ENCODE data around the gene WLS.

WLS gene

DNA sequence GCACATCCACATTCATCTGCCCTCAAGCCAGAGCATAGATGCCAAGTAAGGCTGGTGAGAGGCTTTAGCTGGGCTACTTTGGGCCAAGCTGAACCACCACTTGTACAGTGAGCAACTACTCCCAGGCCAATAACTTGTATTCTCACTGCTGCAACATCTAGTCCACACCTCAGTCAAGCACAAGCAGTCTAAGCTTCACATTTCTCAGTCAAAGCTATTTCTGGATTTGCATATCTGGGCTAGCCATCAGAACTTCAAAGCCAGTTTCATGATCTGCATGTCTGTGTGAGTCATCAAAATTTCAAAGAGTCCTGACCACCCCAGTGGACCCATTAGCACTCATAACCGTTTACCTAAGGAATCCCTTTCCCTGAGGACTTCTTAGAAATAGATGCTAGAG is 104.2 kb downstream of the WLS start:
- DNase-seq = peak; percentile 31

DNA sequence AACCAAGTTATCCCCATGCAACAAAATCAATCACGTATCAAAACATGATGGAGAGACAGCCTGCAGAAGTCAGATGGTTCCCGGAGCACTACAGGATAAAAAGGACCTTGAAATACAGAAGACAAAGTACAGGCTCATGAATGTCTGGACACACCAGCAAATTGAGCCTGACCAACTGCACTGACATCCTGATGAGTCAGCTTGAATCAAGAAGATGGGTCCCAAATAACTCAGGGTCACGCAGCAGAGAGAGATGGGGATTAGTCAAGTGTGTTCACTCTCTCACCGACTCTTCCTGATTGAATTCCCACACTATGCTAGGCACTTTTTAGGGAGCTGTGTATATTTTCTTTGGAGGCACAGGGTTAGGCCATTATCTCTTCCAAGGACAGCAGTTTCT is 110.8 kb downstream of the WLS start:
- peak; percentile 83 for DNase-seq

DNA sequence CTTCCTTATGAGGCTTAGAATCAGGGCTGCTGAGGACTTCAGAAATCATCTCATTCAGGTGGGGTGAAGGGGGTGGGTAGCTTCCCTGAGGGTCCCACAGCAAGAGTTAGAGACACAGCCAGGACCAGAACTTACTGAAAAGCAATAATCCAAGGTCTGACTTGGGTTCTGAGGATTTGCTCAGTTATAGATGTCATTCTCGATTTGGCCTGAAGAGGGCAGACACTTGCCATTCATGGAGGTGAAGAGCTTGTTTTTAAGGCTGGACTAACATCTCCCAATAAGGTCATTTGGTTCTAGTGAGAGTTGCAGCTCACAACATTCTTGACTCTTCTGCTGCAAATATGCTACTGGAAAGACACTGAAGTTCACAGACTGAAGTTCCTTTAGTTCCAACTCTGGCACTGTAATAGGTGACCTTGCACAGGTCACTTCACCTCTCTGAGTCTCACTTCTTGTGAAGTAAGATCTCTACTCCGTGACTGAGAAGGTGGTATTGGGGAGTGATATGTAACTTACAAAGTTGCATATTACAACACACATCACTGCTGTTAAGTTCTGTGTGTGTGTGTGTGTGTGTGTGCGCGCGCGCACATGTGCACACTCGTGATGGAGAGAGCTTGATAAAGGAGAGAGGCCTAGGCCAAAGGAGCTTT is 112.1 kb downstream of the WLS start:
- DNase-seq = peak; percentile 80

DNA sequence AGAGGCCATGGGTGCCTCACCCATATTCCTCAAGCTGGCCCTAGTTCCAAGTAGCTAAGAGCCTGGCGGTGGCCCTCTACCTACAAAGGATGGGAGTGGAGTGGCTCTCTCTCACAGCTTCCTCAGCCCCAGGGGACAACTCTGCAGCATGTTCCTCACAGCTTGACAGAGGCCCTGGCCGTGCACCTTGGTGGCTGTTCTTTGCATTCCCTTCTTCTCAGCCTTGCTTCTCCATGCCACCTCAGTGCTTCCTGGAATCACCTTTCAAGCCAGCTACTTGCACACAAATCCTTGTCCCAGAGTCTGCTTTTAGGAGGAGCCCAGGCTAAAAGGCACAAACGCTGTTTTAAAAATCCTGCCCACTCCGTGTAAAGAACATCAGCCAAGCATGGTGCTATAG is 112.9 kb downstream of the WLS start:
- DNase-seq = no peak

DNA sequence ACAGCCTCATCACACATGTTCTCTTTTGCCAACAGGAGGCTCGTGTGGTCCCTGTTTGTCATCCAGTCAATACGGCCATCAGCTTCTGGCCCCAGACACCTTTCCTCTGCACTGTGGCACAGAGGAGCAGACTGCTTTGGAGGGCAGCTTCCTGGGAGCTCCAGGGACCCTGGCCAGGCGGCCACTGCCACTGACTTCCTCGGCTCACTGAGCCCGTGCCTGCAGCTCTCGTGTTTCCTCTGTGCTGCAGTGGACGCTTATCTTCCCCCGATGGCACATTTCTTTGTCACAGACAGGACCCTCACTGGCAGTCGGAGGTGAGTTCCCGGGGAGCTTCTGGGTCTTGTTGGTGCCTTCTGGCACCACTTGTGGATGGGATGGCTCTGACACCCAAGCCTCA is 114.9 kb downstream of the WLS start:
- DNase-seq = no peak

DNA sequence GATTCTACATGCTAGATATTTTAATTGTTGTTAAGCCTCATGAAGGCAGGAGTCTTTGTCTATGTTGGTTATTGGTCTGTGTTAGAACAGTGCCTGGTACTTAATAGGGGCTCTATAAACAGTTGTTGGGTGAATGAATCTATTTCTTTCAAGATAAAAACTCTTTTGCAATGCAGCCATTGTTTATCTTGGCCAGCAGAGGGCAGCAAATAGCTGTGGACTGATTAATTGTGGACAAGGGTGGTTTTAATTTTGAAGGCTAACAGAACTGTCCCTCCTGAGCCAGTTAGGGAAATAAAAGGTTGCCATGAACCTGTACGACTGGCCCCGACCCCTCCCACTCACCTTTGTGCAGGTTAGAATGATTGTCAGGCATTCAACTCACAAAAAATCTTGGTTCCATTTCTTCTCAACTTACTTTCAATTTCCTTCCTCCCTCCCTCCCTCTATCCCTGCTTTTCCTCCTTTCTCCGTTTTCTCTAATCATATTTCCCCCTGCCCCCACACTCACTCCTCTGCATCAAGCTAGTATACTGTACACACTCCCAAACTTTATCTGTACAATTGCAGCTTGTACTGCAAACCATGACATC is 115.6 kb downstream of the WLS start:
- peak; percentile 49 for DNase-seq

DNA sequence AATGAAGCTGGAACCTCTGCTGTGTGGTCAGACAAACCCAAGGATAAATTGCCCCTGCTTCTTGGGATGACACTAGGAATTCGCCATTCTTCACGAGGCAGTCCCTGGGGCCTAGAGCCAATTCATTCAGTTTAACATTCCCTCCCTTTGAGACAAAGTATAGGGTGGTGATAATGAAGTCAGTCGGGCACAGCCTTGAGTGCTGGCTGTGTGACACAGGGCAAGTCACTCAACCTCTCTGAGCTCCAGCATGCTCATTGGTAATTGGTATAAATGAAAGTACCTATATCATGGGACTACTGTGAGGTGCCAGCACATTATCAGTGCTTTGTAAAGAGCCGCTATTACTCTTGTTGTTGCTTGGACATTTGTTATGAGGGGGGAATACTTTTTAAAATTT is 117.0 kb downstream of the WLS start:
- DNase-seq = no peak

DNA sequence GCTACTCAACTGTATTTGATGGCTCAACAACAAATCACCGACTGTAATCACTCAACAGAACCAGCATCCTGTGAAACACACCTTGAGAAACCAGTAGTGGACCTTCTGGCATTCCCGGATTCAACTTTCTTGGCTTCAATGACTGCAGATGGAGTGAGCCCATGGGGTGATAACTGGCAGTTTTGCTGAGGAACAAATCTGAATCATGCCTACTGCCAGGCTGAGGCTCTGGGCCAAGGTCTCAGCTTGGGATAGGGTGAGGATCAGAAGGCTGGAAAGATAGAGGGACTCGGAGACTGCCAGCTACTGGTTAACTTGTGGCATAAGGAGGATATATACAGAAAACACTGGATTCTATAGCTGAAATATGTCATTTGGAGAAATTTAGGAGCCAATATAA is 118.4 kb downstream of the WLS start:
- no peak for DNase-seq

DNA sequence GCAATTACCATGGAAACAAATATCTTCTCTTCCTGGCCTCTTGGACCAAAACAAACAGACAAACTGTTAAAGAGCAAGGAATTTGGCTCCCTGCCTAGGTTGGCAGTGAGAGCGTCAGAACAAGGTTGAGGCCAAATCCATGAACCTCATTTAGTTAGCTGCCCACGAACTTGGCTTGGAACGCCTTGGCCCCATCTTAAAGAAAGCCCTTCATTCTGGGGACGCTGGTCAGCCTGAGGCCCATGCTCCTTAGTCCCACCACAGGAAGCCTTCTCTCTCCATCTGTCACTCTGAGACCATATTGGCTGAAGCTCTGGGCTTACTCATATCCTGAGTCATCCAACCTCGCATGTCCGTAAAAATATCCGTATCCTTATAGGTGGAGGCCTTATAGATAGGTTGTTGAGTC is 119.5 kb downstream of the WLS start:
- DNase-seq = peak; percentile 87

DNA sequence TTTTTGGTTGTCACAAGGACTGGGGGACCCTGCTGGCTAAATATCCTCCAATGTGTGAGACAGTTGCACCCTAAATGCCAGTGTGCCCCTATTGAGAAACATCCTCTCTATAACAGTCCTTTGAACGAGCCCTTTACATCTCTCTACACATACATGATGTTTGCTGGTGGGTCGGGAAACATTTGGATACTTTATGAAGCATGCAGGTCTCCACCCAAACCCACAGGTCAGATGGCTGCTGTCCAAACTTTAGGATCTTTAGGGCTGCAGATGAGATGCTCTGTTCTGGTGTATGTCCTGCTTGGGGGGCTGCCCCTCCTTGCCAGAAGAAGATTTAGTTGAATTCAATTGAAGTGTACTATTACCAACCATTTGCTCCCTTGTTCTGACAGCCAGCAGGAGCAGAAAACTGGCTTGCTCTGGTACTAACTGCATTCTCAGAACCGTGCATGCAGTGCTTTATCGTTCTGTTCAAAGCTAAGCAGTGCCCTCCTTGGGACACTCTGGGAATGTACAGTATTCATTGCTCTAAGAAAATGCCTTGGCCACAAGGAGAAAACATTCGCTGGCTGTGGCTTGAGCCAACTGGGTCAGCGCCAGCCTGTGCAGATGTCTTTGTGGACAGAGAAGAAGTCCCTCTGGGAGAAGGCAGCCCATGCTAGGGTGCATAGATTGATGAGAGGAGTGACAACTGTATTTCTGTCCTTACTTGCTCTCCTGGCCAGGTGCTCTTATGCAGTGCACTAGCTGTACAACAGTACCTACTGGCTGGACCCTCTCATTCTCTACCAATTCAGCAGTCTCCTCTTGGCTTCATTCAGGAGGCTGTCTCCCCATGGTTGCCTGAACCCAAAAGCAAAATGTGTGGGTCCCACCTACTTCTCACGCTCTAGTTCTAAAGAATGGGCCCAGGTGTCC is 120.5 kb downstream of the WLS start:
- peak; percentile 77 for DNase-seq

DNA sequence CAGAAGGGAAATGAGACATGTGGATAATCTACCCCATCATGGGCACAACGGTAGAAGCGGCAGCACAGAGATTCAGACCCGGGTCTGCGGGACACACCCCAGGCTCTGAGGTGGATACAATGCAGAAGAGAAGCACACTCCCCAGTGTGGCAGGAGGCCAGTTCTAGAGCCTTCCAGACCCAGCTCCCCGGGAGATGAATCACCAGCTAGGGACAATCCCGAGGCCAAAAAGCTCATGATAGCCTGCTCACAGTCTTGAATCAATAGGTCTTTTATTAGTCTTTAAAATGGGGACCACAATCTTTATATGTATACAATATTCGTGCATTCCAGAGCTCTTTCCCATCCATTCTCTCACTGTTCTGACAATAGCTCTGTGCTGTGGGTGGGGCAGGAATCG is 124.6 kb downstream of the WLS start:
- no peak for DNase-seq

DNA sequence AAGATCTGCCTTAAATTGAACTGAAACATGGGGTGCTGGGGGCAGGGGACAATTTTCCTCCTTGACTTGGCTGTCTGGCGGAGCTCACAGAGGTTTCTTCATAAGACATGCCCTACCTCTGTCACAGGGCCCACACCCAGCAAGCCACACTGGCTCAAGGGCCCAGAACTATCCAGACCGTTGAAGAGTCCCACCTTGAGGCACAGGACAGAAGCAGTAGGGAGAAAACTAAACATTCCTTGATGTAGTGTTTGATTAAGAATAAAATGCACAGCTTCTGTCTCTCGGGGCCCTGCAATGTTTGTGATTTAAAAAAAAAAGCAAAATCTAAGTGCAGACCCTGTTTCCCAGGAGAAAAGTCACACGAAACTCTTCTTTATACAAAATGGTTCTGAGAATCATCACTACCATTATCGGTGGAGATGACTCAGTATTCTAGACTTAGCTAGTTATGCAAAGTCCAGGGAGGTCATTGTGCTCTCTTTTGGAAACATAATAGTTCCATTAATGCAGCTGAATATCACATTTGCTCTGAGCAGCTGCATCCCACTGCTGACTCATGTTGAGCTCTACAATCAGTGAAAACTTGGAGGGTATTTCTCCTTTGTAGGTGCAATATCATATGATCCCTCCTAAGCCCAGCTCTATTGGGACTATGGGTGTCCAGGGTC is 128.3 kb downstream of the WLS start:
- peak; percentile 66 for DNase-seq

DNA sequence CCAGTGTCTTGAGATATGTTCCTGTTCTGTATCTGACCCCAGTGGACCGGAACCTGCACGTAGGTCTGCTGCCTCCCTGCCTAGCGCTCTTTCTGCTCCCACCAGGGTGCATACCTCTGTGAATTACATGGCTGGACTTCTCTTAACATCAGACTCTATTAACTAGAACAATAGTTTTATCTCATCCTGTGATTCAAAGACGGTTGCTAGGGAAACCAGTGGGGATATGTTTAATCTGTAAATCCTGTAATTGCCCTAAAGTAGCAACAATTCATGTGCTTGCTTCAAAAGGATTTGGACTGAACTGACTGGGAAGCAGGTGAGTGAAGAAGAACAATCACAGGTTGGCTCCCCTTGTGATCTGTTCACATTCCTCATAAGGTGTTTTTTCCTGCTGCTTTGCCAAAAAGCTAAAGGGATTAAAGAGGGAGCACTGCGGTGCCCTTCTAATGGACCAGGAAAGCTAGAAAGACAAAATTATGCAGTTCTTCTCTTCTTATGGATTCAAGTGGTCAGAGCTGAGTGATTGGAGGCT is 129.2 kb downstream of the WLS start:
- DNase-seq = no peak

DNA sequence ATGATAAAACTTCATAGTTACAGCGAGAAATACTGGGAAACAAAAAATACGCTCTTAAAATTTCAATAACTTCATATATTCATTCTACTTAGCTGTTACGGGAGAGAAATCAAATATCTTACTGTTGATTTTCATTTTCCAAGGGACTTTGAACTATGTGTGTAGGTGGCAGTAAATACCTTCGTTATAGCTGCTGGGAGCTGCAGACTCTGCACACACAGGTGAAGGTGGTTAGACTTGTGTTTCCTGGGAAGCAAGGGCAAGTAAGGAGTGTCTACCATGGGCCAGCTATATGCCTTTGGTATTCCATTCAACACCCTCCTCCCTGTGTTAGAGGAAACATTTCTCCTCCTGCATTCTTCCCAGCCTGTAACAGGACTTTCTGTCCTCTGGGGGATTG is 130.5 kb downstream of the WLS start:
- DNase-seq = no peak

DNA sequence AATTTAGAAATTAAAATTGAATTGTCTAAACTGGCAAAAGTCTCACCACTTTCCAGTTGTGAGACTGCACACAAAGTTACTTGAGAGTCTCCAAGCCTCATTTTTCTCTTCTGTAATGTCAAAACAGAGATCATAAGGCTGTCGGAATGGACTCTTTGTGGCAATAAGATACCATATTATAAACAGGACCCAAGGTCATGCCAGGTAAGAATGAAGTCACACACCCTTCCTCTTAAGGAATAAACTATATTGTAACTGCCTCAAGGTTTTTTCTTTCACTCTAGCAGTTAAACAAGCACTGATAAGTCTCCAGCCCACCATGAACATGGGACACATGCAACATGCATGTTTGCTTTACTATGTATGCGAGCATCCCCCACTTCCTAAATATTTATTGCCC is 131.8 kb downstream of the WLS start:
- DNase-seq = no peak

DNA sequence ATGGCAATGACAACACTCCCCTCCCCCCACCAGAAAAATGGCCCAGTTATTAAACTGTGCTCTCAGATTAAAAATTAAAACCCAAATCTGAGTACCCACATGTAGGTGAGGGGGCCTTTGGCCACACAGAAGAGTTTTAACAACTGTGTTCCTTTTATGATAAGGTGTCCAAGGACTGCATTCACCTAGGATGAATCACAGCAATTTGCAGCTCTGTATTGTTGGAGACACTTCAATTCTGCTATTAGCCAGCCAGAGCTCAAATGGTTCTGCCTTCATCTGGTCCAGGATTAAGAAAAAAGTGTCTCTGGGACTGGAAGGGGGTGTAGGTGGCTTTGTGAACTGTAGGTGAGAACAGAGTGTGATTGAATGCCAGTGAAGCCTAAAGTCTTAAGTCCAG is 138.6 kb downstream of the WLS start:
- no peak for DNase-seq

DNA sequence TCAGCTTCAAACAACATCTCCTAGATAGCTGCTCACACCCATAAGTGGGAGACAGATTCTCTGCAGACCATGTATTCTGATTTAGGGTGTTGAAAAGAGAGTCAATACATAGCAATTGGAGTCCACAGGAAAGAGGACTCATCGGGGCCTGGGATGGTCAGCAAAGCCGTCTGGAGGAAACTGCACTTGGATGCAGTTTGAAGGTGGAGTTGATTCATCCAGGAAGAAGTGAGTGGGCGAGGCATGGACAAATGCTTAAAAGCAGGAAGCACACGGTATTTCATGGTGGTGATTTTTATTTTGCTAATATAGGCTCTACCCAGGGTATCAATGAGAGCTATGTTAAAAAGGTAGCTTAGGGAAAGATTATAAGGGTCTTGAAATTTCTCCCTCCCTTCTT is 145.1 kb downstream of the WLS start:
- DNase-seq = no peak

DNA sequence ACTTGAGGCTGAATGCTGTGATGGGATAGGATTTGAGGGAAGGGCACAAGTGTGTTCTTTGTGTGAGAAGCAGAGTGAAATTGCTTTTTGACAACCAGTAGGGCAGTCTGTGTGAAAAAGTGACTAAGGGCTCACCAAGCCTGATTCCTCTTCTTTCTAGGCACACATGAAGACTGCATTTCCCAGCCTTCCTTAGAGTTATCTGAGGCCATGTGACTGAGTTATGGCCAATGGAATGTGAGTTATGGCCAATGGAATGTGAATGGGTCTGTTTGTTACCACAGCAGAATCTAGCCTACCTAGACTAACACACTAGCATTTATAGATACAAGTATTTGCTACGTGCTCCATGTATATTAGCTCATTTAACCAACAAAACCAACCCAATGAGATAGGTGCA is 146.6 kb downstream of the WLS start:
- DNase-seq = peak; percentile 2

DNA sequence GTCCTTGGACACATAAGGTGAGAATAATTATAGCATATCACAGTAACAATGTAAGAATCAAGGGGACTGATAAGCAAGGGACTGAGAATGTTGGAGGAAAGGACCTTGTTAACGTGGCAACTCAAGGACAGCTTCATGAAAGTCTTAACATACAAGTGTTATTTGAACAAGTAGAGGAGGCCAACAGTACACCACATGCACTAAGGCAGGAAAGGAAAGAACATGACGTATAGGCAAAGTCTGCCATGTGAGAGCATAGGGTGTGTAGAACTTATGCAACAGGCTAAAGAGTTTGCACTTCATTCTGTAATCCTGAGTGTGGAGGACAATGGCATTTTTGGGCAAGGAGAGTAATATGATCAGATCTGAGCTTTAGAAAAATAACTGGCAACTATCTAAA is 148.6 kb downstream of the WLS start:
- DNase-seq = no peak

DNA sequence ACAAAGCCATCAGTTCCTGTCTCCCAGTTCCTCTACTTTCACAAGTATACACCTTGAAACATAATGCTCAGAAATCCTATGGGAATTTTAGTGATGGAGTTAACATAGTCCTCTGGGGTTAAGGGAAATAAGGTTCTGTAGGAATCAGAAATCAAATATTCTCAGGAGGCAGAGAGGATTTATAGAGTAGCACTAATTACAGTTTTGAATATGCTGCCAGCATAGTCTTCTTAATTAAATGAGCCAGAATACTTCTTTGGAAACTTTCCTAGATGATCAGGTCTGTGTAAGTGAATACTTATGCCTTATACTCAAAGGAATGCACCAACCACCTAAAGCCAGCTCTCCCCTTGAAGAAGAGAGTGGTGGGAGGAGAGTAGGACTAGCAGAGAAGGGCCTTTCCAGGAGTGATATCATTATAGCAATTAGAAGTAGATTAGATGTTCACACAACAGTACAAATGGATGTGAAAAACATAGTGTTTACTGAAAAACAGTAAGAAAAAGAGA is 150.5 kb downstream of the WLS start:
- DNase-seq = no peak

DNA sequence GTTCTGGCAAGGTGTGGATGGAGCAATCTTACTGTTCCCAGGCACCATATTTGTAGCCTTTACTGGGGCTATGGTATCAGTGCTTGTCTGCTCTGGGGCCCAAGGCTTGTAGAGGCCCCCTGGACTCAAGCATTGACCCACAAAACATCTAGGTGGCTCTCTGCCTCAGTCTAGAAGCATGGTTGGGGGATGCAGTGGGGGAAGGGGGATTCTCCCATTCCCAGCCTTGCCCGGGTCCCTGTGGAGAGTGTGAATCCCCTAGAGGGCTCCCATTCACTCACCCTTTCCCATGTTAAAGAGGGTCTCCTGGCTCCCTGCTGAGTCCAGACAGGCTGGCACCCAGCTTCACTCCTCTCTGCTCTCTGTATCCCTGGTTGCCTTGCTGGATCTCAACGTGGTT is 153.7 kb downstream of the WLS start:
- no peak for DNase-seq

Measured in HCEC 1CT (cell line).